ENCODE measurements around the gene BOLA2B.

BOLA2B gene

GRCh38 chr16:30184096-30184890 lies 9.2 kb downstream of the BOLA2B start:
- H3K79me2 ChIP-seq (ENCODE audit: control insufficient read depth, low read length), result peaks cover 45% of the 10 kb centered on the region
- H3K4me2 ChIP-seq (ENCODE audit: low read length), result peak overlapping the region; percentile 96
- H3K9me2 ChIP-seq (replicated peaks; ENCODE audit: control insufficient read depth, low read length), result no peaks in the 10 kb centered on the region
- H3F3A ChIP-seq (ENCODE audit: control insufficient read depth, insufficient read depth), result peaks cover 35% of the 10 kb centered on the region
- peaks cover 6% of the 10 kb centered on the region; the same call in 1 of the 2 replicates for H4K20me1 ChIP-seq (ENCODE audit: control insufficient read depth, insufficient read depth, low read depth, low read length)
- peak overlapping the region; percentile 96 for H3K27ac ChIP-seq (ENCODE audit: low read depth, low read length)
- peaks cover 43% of the 10 kb centered on the region for H3K36me3 ChIP-seq (ENCODE audit: control insufficient read depth, low read length)
- peaks cover 45% of the 10 kb centered on the region for H3K4me1 ChIP-seq (ENCODE audit: control insufficient read depth, low read length)
- TF ChIP-seq CTCF (IDR thresholded peaks at IDR 0.05; ENCODE audit: low read depth, low read length, poor library complexity, severe bottlenecking), result no peak
- TF ChIP-seq EZH2phosphoT487 (IDR thresholded peaks at IDR 0.05; ENCODE audit: borderline replicate concordance, low read length), result no peak
- no peaks in the 10 kb centered on the region for H3K9me3 ChIP-seq (ENCODE audit: control insufficient read depth, insufficient read depth, low read length)
- H3K27me3 ChIP-seq (ENCODE audit: control insufficient read depth, low read length), result no peaks in the 10 kb centered on the region
- H3K4me3 ChIP-seq (ENCODE audit: low read length), result peak overlapping the region; percentile 84

GRCh38 chr16:30183233-30184095 lies 10.0 kb downstream of the BOLA2B start, which contains the start of gene CORO1A:
Gene CORO1A (plus strand): TSS chr16:30183602. CDS start chr16:30185210, 1,608 bp downstream.
- Histone ChIP-seq H3K79me2 (ENCODE audit: control insufficient read depth, low read length) (peaks cover 45% of the 10 kb centered on the region), H3F3A (ENCODE audit: control insufficient read depth, insufficient read depth) (peaks cover 35% of the 10 kb centered on the region), H3K27ac (ENCODE audit: low read depth, low read length) (peak within 1 kb of the TSS; percentile 96), H3K9me3 (ENCODE audit: control insufficient read depth, insufficient read depth, low read length) (no peaks in the 10 kb centered on the region), H3K9me2 (replicated peaks; ENCODE audit: control insufficient read depth, low read length) (no peaks in the 10 kb centered on the region), H3K4me3 (ENCODE audit: low read length) (peak within 1 kb of the TSS; percentile 84), H3K27me3 (ENCODE audit: control insufficient read depth, low read length) (no peaks in the 10 kb centered on the region), H4K20me1 (ENCODE audit: control insufficient read depth, insufficient read depth, low read depth, low read length) (peaks cover 6% of the 10 kb centered on the region; the same call in 1 of the 2 replicates), H3K4me1 (ENCODE audit: control insufficient read depth, low read length) (peaks cover 45% of the 10 kb centered on the region), H3K4me2 (ENCODE audit: low read length) (peak within 1 kb of the TSS; percentile 96), H3K36me3 (ENCODE audit: control insufficient read depth, low read length) (peaks cover 43% of the 10 kb centered on the region)
- no peak for TF ChIP-seq CTCF (IDR thresholded peaks at IDR 0.05; ENCODE audit: low read depth, low read length, poor library complexity, severe bottlenecking)

DNA sequence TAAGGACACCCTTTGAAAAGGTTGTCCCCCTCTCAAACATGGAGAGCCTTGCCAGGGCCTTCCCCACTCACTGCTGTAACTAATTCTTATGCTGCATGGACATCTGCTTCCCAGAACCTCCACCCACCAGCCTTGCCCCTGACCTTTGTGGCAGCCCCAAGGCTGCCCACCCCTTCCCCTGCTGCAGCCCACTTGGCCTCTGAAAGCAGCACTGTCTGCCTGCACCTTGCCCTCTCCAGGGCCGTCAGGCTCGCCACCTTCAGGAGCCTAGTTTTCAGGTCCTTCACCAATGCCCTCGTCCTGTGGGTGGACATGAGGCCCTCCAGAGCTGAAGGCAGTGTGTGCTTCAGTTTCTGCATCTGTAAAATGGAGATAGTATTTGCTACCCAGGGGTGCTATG lies 12.7 kb downstream of the BOLA2B start:
- H3K4me2 ChIP-seq (ENCODE audit: low read length), result no peak overlapping the region
- H3K4me1 ChIP-seq (ENCODE audit: control insufficient read depth, low read length), result peaks cover 21% of the 10 kb centered on the region
- H3F3A ChIP-seq (ENCODE audit: control insufficient read depth, insufficient read depth), result peaks cover 14% of the 10 kb centered on the region
- H3K79me2 ChIP-seq (ENCODE audit: control insufficient read depth, low read length), result peaks cover 21% of the 10 kb centered on the region
- H4K20me1 ChIP-seq (ENCODE audit: control insufficient read depth, insufficient read depth, low read depth, low read length), result no peaks in the 10 kb centered on the region
- TF ChIP-seq CTCF (IDR thresholded peaks at IDR 0.05; ENCODE audit: low read depth, low read length, poor library complexity, severe bottlenecking) (no peak), EZH2phosphoT487 (IDR thresholded peaks at IDR 0.05; ENCODE audit: borderline replicate concordance, low read length) (no peak)
- peaks cover 18% of the 10 kb centered on the region for H3K36me3 ChIP-seq (ENCODE audit: control insufficient read depth, low read length)
- no peaks in the 10 kb centered on the region for H3K9me3 ChIP-seq (ENCODE audit: control insufficient read depth, insufficient read depth, low read length)
- no peak overlapping the region for H3K4me3 ChIP-seq (ENCODE audit: low read length)
- no peaks in the 10 kb centered on the region for H3K9me2 ChIP-seq (replicated peaks; ENCODE audit: control insufficient read depth, low read length)
- no peaks in the 10 kb centered on the region for H3K27me3 ChIP-seq (ENCODE audit: control insufficient read depth, low read length)
- no peak overlapping the region for H3K27ac ChIP-seq (ENCODE audit: low read depth, low read length)

Measured in DOHH2 (cell line).